MM.1S (cell line): ENCODE measurements around the gene TANC1.

Experiments
- CTCF ChIP-seq: fragments of 300-600 bp; sonication (generic); IDR thresholded peaks from 2 replicates; pipeline ENCODE4 v1.5.1; 2016; ENCODE audit warnings: antibody characterized with exemption, low read length, mixed read lengths
- EZH2phosphoT487 ChIP-seq: fragments of 300-600 bp; sonication (generic); IDR thresholded peaks from 2 replicates; pipeline ENCODE4 v1.6.1; 2018; ENCODE audit warnings: antibody characterized with exemption, low read length

- TF ChIP-seq CTCF (no peak), EZH2phosphoT487 (no peak)
Observed at GRCh38 chr2:159272156-159272555, 303.7 kb downstream of the TANC1 start.
